DOHH2 (cell line): Measurements from ENCODE around the gene STK25.

Experiments
- EZH2phosphoT487 ChIP-seq: fragments of 200-600 bp; sonication (generic); IDR thresholded peaks from 2 replicates; pipeline ENCODE4 v1.6.1; 2017; ENCODE audit warnings: borderline replicate concordance, mild to moderate bottlenecking, antibody characterized with exemption, low read length, moderate library complexity, mixed read lengths
- TF ChIP-seq, protein P1 (sequence below): fragments of 200-600 bp; sonication (generic); IDR thresholded peaks from one replicate; pipeline ENCODE4 v1.5.1; 2014; ENCODE audit warnings: antibody characterized with exemption, mild to moderate bottlenecking, low read depth, low read length; ENCODE audit not compliant: poor library complexity, severe bottlenecking

DNA sequence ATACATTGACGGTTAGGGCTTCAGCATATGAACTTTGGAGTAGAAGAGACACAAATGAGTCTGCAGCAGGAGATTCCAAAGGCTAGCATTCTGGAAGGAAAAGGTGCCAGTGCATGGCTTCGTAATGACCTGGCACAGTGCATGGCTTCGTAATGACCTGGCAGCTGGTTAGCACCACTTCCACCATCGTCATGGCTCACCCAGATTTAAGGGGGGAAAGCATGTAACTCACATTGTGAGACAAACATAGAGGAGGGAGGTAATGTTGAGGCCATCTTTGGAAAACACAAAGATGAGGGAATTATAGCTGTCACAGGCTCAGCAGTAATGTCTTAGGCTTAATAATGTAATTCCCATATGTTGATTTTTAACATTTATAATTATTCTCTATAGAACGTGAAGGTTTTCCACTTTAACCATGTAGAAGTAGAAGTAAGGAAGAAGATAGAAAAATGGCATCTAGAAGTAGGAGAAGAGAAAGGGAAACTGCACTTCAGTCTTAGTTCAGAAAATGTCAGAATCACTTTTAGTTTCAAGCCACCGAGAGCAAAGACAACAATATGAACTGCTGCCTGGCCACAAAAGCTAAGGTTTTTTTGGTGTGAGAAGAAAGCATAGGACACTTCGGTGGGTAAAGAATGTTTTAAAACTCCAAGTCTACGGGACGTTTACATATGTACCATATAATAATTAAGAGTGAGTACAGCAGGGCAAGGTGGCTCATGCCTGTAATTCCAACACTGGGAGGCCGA, 6.8 kb upstream of the STK25 start:
- TF ChIP-seq, protein P1, sequence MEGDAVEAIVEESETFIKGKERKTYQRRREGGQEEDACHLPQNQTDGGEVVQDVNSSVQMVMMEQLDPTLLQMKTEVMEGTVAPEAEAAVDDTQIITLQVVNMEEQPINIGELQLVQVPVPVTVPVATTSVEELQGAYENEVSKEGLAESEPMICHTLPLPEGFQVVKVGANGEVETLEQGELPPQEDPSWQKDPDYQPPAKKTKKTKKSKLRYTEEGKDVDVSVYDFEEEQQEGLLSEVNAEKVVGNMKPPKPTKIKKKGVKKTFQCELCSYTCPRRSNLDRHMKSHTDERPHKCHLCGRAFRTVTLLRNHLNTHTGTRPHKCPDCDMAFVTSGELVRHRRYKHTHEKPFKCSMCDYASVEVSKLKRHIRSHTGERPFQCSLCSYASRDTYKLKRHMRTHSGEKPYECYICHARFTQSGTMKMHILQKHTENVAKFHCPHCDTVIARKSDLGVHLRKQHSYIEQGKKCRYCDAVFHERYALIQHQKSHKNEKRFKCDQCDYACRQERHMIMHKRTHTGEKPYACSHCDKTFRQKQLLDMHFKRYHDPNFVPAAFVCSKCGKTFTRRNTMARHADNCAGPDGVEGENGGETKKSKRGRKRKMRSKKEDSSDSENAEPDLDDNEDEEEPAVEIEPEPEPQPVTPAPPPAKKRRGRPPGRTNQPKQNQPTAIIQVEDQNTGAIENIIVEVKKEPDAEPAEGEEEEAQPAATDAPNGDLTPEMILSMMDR, result no peak
- TF ChIP-seq EZH2phosphoT487, result no peak
